Smooth muscle cell (in vitro differentiated cells): ENCODE measurements around the gene ANKS1B. TPM values are rescaled to one million over a fixed set of nuclear protein-coding genes. Genes with fewer than 3 reads are reported as not detected.

Experiments
- DNase-seq: peaks from one replicate; lab custom pipeline; 2025; ENCODE audit not compliant: unreplicated experiment; lab: John Stamatoyannopoulos, UW
- H2AFZ ChIP-seq: fragments of 200-600 bp; sonication (generic); 2 replicates; pipeline ENCODE4 v1.6.0; 2016; ENCODE audit warnings: antibody characterized with exemption, low read depth, mild to moderate bottlenecking
- H3F3A ChIP-seq: fragments of 200-600 bp; sonication (generic); 2 replicates; pipeline ENCODE4 v1.6.0; 2017; ENCODE audit warnings: antibody characterized with exemption, low read depth
- H3K27ac ChIP-seq: fragments of 200-600 bp; sonication (generic); 2 replicates; pipeline ENCODE4 v1.5.1; 2016; ENCODE audit warnings: low read depth, mild to moderate bottlenecking
- H3K27me3 ChIP-seq: fragments of 200-600 bp; sonication (generic); 2 replicates; pipeline ENCODE4 v1.6.1; 2016; ENCODE audit warnings: low read depth, mild to moderate bottlenecking
- H3K36me3 ChIP-seq: fragments of 200-600 bp; sonication (generic); 2 replicates; pipeline ENCODE4 v1.5.1; 2016; ENCODE audit warnings: low read depth
- H3K4me1 ChIP-seq: fragments of 200-600 bp; sonication (generic); 2 replicates; pipeline ENCODE4 v1.5.1; 2016; ENCODE audit warnings: low read depth
- H3K4me2 ChIP-seq: fragments of 200-600 bp; sonication (generic); 2 replicates; pipeline ENCODE4 v1.6.0; 2016; ENCODE audit warnings: mild to moderate bottlenecking
- H3K4me3 ChIP-seq: fragments of 200-600 bp; sonication (generic); 2 replicates; pipeline ENCODE4 v1.5.1; 2016; ENCODE audit warnings: mild to moderate bottlenecking
- H3K79me2 ChIP-seq: fragments of 200-600 bp; sonication (generic); 2 replicates; pipeline ENCODE4 v1.6.0; 2016; ENCODE audit warnings: low read depth, mild to moderate bottlenecking
- H3K9ac ChIP-seq: fragments of 200-600 bp; sonication (generic); 2 replicates; pipeline ENCODE4 v1.6.0; 2016; ENCODE audit warnings: low read depth
- H3K9me3 ChIP-seq: fragments of 200-600 bp; sonication (generic); replicated peaks from 2 replicates; pipeline ENCODE4 v1.5.1; 2016; ENCODE audit warnings: low read depth
- H4K20me1 ChIP-seq: fragments of 200-600 bp; sonication (generic); 2 replicates; pipeline ENCODE4 v1.6.0; 2016; ENCODE audit warnings: low read depth
- CTCF ChIP-seq: fragments of 200-600 bp; sonication (generic); IDR thresholded peaks from 2 replicates; pipeline ENCODE4 v1.5.1; 2017; ENCODE audit warnings: borderline replicate concordance, mild to moderate bottlenecking, antibody characterized with exemption; ENCODE audit not compliant: insufficient read depth, poor library complexity, severe bottlenecking
- WGBS: methylation state at CpG from one replicate; pipeline ENCODE4 v1.1.7; 2016; ENCODE audit warnings: low lambda C conversion rate; 5-methylcytosine and 5-hydroxymethylcytosine counted together
- polyA plus RNA-seq: library from polyadenylated mRNA; unstranded; fragments of >200 nt; fragmentation: Nextera tagmentation; extraction: Ambion mirVana; gene quantifications from 2 replicates; pipeline ENCODE4 v1.2.1, GENCODE V29; 2016
- total RNA-seq: library from RNA; depleted of rRNA; stranded (reverse); fragments of >200 nt; gene quantifications from 2 replicates; pipeline ENCODE4 v1.2.3, GENCODE V29; 2014

Gene ANKS1B
- total and polyA plus RNA-seq, 2 experiments from 2014 or later, result 0.47 to 7.3 TPM

- no peak overlapping the region for H3K27ac ChIP-seq
- H3K9me3 ChIP-seq, result no peaks in the 10 kb centered on the region
- no peak overlapping the region for H3K4me2 ChIP-seq
- no peaks in the 10 kb centered on the region for H3F3A ChIP-seq
- no peak for DNase-seq
- H3K27me3 ChIP-seq, result no peaks in the 10 kb centered on the region
- H3K9ac ChIP-seq, result no peak overlapping the region
- TF ChIP-seq CTCF, result no peak
- H3K36me3 ChIP-seq, result no peaks in the 10 kb centered on the region
- H4K20me1 ChIP-seq, result no peaks in the 10 kb centered on the region
- no peaks in the 10 kb centered on the region for H3K79me2 ChIP-seq
- H3K4me1 ChIP-seq, result no peaks in the 10 kb centered on the region
- no peak overlapping the region for H2AFZ ChIP-seq
- H3K4me3 ChIP-seq, result no peak overlapping the region
Observed at GRCh38 chr12:99879439-99879838, 105.3 kb downstream of the ANKS1B start.

- no peak overlapping the region for H3K27ac ChIP-seq
- H3F3A ChIP-seq, result no peaks in the 10 kb centered on the region
- H3K4me3 ChIP-seq, result no peak overlapping the region
- no peaks in the 10 kb centered on the region for H3K27me3 ChIP-seq
- no peaks in the 10 kb centered on the region for H3K9me3 ChIP-seq
- H4K20me1 ChIP-seq, result no peaks in the 10 kb centered on the region
- no peaks in the 10 kb centered on the region for H3K79me2 ChIP-seq
- no peaks in the 10 kb centered on the region for H3K4me1 ChIP-seq
- no peak overlapping the region for H2AFZ ChIP-seq
- no peaks in the 10 kb centered on the region for H3K36me3 ChIP-seq
- H3K4me2 ChIP-seq, result no peak overlapping the region
- no peak for TF ChIP-seq CTCF
- H3K9ac ChIP-seq, result no peak overlapping the region
- DNase-seq, result no peak
Observed at GRCh38 chr12:99875081-99875480, 109.7 kb downstream of the ANKS1B start.

GRCh38 chr12:99870085-99870484 is 114.7 kb downstream of the ANKS1B start:
- Histone ChIP-seq H4K20me1 (no peaks in the 10 kb centered on the region), H3K36me3 (no peaks in the 10 kb centered on the region), H3K9ac (no peak overlapping the region), H3K27me3 (no peaks in the 10 kb centered on the region), H3K4me3 (no peak overlapping the region), H3F3A (no peaks in the 10 kb centered on the region), H3K9me3 (no peaks in the 10 kb centered on the region), H3K79me2 (no peaks in the 10 kb centered on the region), H3K27ac (no peak overlapping the region), H3K4me2 (no peak overlapping the region), H2AFZ (no peak overlapping the region), H3K4me1 (no peaks in the 10 kb centered on the region)
- TF ChIP-seq CTCF, result no peak
- no peak for DNase-seq
- WGBS, result 95% methylated on average over 5 of the region's 5 CpGs

- no peak for TF ChIP-seq CTCF
- DNase-seq, result no peak
- Histone ChIP-seq H2AFZ (no peak overlapping the region), H3K9me3 (no peaks in the 10 kb centered on the region), H3K36me3 (no peaks in the 10 kb centered on the region), H3K79me2 (no peaks in the 10 kb centered on the region), H3K27ac (no peak overlapping the region), H4K20me1 (no peaks in the 10 kb centered on the region), H3K27me3 (no peaks in the 10 kb centered on the region), H3K4me2 (no peak overlapping the region), H3K9ac (no peak overlapping the region), H3K4me3 (no peak overlapping the region), H3F3A (no peaks in the 10 kb centered on the region), H3K4me1 (no peaks in the 10 kb centered on the region)
- WGBS, result 92% methylated on average over 4 of the region's 4 CpGs
Observed at GRCh38 chr12:99861731-99862130, 123.0 kb downstream of the ANKS1B start.
